ENCODE results near the gene HNRNPLL. TPM values are rescaled to one million over a fixed set of nuclear protein-coding genes. Genes with fewer than 3 reads are reported as not detected.

Gene HNRNPLL
- polyA plus RNA-seq, 1 experiment, result 26.6 TPM

DNA sequence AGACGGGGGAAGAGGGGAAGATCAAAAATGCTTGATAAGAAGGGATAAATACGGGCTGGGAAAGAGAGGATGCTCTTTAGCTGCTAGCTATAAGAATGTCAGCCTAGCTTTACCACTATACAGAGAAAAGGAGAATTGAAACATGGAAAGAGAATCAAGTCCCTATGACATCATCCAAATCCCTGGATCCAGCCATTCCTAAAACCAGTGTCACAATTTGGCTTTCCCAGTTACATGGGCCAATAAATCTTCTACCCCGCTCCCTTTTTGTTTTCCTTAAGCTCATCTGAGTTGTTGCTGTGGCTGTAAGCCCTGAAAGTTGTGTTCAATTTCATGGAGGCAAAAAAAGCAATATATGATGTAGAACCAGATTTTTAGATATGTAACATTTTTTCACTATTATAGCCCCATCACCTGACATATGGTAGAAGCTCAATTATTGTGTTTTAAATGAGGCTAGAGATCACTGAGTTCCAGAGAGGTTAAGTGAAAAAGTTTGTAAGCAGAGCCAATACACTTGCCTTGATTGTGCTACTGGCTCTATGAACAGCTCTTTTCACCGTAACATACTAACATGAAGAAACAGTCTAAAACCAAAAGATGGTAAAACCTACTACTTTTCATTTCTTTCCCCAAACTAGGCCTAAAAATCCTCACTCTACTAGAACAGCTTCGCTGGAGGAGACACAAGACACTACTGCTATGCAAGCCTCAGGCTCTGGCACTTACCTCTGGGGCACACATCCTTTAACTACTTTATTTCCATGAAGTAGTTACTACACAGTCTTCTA is 4.3 kb downstream of the HNRNPLL start:
- ChIA-PET CTCF (interaction anchor here (0.7 to 1.8 kb wide), 6 partner anchors 18 to 440 kb away, joined by 3 to 13 read pairs (median 3); no protein-coding TSS in a partner anchor), POLR2A (no interaction called here)
- no peaks in the 10 kb centered on the region for H3K27me3 ChIP-seq (ENCODE audit: control insufficient read depth, insufficient read depth, low read length)
- no peak for TF ChIP-seq CTCF (IDR thresholded peaks at IDR 0.05; ENCODE audit: insufficient read depth, low read depth, low read length)
- DNase-seq (ENCODE audit: low read depth), result no peak
- no peaks in the 10 kb centered on the region for H3K36me3 ChIP-seq (ENCODE audit: control insufficient read depth, insufficient read depth, low read length)
- no peak overlapping the region for H3K4me3 ChIP-seq (ENCODE audit: low read depth, low read length)

GRCh38 chr2:38597115-38597514 is 5.6 kb downstream of the HNRNPLL start:
- Histone ChIP-seq H3K27me3 (ENCODE audit: control insufficient read depth, insufficient read depth, low read length) (no peaks in the 10 kb centered on the region), H3K4me3 (ENCODE audit: low read depth, low read length) (no peak overlapping the region), H3K36me3 (ENCODE audit: control insufficient read depth, insufficient read depth, low read length) (no peaks in the 10 kb centered on the region)
- no peak for TF ChIP-seq CTCF (IDR thresholded peaks at IDR 0.05; ENCODE audit: insufficient read depth, low read depth, low read length)
- ChIA-PET CTCF (no interaction called here), POLR2A (no interaction called here)
- no peak for DNase-seq (ENCODE audit: low read depth)

GRCh38 chr2:38596229-38596628 is 6.5 kb downstream of the HNRNPLL start:
- Histone ChIP-seq H3K36me3 (ENCODE audit: control insufficient read depth, insufficient read depth, low read length) (no peaks in the 10 kb centered on the region), H3K27me3 (ENCODE audit: control insufficient read depth, insufficient read depth, low read length) (no peaks in the 10 kb centered on the region), H3K4me3 (ENCODE audit: low read depth, low read length) (no peak overlapping the region)
- TF ChIP-seq CTCF (IDR thresholded peaks at IDR 0.05; ENCODE audit: insufficient read depth, low read depth, low read length), result no peak
- ChIA-PET CTCF (interaction anchor here (1.3 to 2.5 kb wide), 2 partner anchors 14 to 129 kb away, joined by 4 to 9 read pairs; no protein-coding TSS in a partner anchor), POLR2A (interaction anchor here (0.6 kb wide), 2 partner anchors 37 to 106 kb away, joined by 3 to 8 read pairs; no protein-coding TSS in a partner anchor)
- DNase-seq (ENCODE audit: low read depth), result no peak

DNA sequence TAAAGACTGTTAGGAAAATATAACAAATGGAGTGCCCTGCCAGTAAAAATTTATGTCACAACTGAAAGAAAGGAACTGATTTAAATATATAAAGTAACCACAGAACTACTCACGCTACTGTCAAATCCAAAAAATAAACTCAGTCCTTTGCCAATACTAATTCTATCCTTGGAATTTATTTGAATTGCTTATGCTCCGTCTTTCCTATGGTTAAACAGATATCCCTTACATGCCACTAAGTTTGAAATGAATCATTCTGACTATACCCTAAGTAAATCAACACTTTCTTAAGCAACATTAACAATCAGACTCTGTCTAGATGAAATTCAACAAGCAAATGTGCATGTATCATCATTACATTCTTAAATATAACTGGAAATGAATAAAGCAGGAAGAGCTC is 9.8 kb downstream of the HNRNPLL start:
- no peak for TF ChIP-seq CTCF (IDR thresholded peaks at IDR 0.05; ENCODE audit: insufficient read depth, low read depth, low read length)
- DNase-seq (ENCODE audit: low read depth), result no peak
- H3K27me3 ChIP-seq (ENCODE audit: control insufficient read depth, insufficient read depth, low read length), result no peaks in the 10 kb centered on the region
- CTCF ChIA-PET, result interaction anchor here (1.2 kb wide), 1 partner anchor 132 kb away, joined by 4 read pairs; no protein-coding TSS in a partner anchor
- POLR2A ChIA-PET, result no interaction called here
- no peaks in the 10 kb centered on the region for H3K36me3 ChIP-seq (ENCODE audit: control insufficient read depth, insufficient read depth, low read length)
- no peak overlapping the region for H3K4me3 ChIP-seq (ENCODE audit: low read depth, low read length)

- no peaks in the 10 kb centered on the region for H3K27me3 ChIP-seq (ENCODE audit: control insufficient read depth, insufficient read depth, low read length)
- CTCF ChIA-PET, result interaction anchor here (1.0 to 1.6 kb wide), 2 partner anchors 10 to 27 kb away, joined by 4 to 7 read pairs; no protein-coding TSS in a partner anchor
- POLR2A ChIA-PET, result no interaction called here
- H3K36me3 ChIP-seq (ENCODE audit: control insufficient read depth, insufficient read depth, low read length), result peaks cover 1% of the 10 kb centered on the region; the same call in 1 of the 2 replicates
- DNase-seq (ENCODE audit: low read depth), result no peak
- TF ChIP-seq CTCF (IDR thresholded peaks at IDR 0.05; ENCODE audit: insufficient read depth, low read depth, low read length), result no peak
- no peak overlapping the region for H3K4me3 ChIP-seq (ENCODE audit: low read depth, low read length)
These were observed 11.6 kb downstream of the HNRNPLL start for GRCh38 chr2:38591152-38591551.

Measured in BJ (cell line).